Pons (tissue), 1 donor: ENCODE results near the gene POP4.
A peak's percentile ranks its signal among the peaks of the same experiment; 100 is the strongest.

Experiments
- DNase-seq: peaks from one replicate; pipeline ENCODE4 v3.0.0-alpha.2; 2016; ENCODE audit warnings: low spot score

POP4 gene

GRCh38 chr19:29576761-29577648 lies 29.1 kb upstream of the POP4 start:
- DNase-seq: no peak

DNA sequence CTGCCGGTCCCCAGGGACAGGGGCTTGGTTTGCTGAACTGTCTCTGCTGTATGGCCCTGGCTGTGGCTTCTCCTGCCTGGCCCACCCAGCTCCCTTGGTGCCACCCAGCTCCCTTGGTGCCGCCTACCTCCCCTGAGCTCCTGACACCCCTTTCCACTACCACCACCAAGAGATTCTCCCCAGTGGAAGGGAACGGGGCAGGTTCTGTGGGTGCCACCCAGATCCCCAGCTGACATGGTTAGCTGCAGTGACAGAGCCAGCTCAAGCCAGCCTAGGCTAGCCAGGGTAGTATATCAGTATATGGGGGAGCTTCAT lies 28.5 kb upstream of the POP4 start:
- no peak for DNase-seq

- DNase-seq: no peak
Observed at GRCh38 chr19:29578349-29578748, 27.7 kb upstream of the POP4 start.

DNA sequence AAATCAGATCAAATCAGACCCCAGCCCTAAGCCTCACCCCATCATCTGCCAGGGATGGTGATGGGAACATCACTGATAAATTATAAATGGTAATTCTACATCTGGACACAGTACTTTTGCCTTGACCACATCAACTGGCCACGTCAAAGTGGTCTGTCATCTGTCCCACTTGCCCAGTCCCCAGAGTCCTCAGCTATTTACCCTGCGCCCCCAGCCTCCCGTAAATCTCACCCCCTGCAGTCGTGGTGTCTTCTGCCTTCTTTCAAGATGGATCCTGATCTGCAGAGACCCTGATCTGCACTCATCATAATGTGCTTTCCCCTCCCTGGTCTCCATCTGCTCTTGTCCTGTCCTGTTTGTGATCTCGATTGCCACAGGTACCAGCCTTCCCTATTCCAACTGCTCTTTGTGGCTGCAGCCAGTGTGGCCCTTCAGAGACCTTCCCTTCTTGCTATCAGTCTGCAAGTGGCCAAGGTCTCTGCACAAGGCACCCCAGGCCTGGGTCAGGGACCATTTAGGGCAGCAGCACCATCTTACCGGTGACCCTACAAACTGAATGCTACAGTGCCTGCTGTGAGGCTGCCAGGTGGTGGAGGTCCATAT lies 26.7 kb upstream of the POP4 start:
- DNase-seq: no peak

GRCh38 chr19:29581398-29581797 lies 24.7 kb upstream of the POP4 start:
- DNase-seq: no peak

DNA sequence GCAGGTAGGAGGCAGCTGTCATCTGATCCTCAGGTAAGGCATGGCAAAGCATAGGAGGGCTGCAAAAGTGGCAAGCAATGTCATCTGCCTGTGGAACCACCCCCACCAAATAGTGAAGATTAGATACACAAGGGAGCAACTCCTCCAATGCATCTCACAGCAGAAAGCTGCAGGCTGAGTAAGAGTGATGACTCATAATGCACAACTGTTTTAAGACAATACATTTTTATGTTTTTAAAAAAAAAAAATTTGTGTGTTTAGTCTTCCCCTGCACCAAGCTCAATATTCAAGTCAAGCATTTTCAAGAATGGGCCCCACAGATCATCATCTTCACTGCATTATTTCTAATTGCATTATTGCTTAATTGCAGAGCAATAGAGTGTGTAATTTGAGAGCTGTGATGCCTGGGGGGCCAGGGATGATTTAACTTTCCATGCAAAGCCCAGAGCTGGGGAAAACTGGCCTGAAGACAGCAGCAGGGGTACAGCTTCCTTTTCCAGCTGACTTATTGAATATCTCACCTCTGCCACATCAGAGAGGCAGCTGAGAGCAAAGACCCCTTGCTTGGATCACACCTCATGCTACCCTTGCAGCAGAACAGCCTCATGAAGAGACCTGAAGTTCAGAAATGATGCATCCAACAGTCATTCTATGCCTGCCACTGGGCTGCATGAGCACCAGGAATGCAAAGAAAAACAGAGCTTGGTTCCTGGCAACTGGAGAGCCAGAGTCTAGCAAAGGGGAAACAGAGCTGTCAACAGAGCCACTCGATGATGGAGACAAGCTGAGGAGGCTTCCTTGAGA lies 22.7 kb upstream of the POP4 start:
- DNase-seq: no peak

DNA sequence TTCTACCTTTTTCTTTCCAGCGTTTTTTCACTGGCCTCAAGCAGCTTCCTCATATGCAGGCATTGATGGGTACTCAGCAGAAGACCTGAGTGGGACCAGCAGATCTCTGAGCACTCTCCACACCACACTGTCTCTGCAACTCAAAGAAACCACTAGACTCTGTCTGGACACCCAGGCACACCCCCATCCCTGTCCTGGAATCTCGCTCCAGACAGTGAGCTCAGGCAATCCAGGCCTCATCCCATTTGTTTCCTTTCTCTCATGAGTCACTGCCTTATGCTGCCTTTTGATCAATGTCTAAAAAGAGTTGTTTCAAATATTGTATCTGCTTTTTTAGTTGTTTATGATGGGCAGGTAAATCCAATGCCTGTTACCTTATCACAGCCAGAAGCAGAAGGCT lies 19.7 kb upstream of the POP4 start:
- DNase-seq: no peak

- DNase-seq: no peak
Observed at GRCh38 chr19:29587059-29587458, 19.0 kb upstream of the POP4 start.

GRCh38 chr19:29587518-29587986 lies 18.5 kb upstream of the POP4 start:
- no peak for DNase-seq

DNA sequence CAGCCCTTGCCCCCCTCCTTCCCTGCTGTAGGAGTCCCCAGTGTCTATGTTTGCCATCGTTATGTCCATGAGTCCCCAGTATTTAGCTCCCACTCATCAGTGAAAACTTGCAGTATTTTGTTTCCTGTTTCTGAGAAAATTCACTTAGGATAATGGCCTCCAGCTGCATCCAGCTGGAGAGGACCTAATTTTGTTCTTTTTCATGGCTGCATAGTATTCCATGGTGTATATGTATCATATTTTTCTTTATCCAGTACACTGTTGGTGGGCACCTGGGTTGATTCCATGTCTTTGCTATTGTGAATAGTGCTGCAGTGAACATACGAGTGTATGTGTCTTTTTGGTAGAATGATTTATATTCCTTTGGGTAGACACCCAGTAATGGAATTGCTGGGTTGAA lies 18.0 kb upstream of the POP4 start:
- DNase-seq: no peak

DNA sequence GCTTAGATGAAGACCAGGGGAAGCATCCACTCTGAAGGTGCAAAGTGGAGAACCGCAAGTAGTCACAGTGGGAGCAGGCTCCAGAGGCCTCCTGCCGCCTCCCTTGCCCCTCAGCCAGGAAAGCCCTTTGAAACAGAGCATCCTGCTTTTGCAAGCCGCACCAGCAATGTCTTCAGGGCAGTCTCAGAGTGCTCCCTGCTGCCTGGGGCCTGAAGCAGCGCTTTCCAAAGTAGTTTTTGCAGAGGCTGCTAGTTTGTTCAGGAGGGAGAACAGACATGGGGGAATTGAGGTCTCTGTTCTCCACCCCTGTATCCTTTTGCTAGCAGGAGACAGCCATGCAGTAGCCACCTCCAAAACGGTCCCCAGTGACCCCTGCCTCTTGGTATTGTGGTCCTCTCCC lies 15.8 kb upstream of the POP4 start:
- DNase-seq: no peak

DNA sequence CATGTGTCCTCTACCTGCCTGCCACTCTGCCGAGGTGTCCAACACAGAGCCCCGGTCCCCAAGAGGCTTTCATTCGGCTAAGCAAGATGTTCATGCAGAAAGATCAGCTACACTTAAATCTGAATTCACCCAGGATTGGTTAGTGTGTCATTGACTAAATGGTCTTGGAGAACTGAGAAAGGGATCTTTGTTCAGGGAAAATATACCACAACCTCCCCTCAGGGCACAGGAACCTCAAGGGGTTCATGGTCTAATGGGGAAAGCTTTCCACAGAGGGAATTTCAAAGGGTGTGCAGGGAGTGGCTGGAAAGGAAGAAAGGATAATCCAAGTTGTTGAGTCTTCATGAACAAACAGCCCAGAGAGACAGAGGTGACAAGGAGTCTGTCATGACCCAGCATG lies 14.4 kb upstream of the POP4 start:
- DNase-seq: no peak

GRCh38 chr19:29593869-29594268 lies 12.2 kb upstream of the POP4 start:
- DNase-seq: no peak

GRCh38 chr19:29596080-29596727 lies 9.9 kb upstream of the POP4 start:
- no peak for DNase-seq

DNA sequence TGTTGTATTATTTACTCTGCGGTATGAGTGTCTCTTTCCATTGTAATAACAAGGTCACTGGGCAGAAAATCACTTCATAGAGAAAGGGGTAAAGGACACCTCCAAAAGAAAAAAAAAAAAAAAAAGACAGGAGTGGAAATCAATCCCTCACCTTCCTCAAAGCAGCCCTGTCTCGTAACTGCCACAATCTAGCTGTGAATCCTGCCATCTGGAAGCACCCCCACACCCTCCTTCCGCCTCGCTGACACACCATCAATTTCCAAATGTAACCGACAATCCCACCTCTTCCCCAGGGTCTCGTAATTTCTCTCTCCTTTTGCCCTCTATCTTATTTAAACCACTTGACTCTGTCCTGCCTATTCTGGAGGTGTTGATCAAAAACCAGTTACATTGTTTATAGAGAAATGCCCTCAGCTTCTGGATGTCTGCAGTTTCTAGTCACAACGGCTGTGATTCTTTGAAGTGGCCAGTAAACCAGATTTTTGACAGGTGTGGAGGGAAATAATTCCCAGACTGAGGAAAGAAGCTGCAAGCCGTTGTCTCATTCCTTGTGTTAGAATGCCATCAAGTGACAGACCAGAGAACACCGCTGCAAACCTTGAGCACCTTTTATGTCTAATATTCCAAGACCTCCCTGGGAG lies 9.1 kb upstream of the POP4 start:
- DNase-seq: peak; percentile 45

DNA sequence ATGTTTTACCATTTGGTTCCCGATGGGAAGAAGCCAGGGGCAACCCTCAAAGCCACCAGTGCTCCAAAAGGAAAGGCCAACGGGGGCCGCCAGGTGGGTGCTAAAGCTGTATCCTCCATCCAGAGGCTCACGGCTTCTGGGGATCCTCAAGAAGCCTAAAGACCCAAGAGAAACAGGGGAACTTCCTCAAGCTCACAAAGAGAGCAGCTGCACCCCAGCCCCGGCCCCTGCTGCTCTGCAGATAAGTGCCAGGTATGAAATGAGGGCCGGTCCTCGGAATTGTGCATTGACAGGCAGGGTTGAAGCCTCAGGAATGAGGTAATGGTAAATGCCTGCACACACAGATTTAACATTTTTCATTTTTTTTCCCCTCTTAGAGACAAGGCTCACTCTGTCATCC lies 8.0 kb upstream of the POP4 start:
- no peak for DNase-seq

DNA sequence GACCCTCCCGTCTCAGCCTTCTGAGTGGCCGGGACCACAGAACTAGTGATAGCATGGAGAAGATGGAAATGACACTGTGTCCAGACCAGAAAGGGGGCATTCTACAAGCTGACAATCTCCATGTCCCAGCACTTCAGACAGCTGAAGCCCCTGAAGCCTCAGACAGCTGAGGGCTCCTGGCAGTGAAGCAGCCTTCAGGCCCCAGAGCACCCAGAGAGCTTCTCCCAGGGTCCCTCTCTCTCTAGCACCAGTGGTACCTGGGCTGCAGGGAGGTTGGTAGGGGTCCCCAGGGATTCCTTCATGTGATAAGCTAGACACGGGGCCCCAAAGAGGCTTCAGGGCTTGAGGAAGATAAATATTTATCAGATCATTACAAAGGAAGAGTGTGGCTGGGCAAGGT lies 7.6 kb upstream of the POP4 start:
- no peak for DNase-seq

DNA sequence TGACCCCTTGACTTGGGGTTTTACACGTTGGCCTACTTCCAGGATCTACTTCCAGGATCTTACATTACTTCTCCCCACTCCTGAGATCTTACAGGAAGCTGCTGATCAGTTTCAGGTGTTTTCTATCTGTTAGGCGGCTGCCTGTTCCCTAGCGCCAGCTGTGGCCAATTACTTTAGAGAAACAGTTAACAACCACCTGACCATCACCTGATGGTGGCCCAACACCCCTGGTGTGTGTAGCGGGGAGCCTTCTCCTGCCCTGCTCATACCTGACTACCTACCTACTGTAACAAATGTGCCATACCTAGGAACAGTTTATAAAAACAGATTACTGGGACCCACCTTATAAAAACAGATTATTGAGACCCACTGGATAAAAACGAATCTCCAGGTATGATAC lies 2.8 kb upstream of the POP4 start:
- DNase-seq: no peak

DNA sequence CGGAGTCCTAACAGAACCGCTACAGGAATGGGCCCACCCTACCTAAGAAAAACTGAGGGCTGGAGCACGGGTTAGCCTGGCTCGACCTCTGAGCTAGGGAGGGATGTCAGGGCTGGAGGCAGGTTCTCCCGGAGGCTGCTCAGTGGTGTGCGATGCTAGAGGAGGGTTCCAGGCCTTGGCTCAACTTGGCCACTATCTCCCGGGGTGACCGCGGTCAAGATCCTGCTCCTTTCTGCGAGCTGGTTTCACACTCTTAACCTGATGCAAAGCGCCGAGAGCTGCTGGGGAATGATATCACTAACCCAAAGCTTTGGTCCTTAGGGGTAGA lies 301 bp downstream of the POP4 start:
- DNase-seq: no peak

GRCh38 chr19:29609636-29610035 lies 3.6 kb downstream of the POP4 start:
- DNase-seq: no peak

DNA sequence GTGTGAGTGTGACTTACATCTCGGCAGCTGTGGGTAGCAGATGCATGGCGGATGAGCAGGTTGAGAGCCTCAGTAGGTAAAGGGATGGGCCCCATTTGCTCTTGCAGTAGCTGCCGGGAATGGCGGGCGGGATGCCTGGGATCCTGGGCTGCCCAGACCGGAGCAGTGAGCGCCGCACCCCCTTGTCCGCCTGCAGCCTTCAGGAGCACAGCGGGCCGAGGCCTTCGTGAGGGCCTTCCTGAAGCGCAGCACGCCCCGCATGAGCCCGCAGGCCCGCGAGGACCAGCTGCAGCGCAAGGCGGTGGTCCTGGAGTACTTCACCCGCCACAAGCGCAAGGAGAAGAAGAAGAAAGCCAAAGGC lies 4.1 kb downstream of the POP4 start:
- no peak for DNase-seq

DNA sequence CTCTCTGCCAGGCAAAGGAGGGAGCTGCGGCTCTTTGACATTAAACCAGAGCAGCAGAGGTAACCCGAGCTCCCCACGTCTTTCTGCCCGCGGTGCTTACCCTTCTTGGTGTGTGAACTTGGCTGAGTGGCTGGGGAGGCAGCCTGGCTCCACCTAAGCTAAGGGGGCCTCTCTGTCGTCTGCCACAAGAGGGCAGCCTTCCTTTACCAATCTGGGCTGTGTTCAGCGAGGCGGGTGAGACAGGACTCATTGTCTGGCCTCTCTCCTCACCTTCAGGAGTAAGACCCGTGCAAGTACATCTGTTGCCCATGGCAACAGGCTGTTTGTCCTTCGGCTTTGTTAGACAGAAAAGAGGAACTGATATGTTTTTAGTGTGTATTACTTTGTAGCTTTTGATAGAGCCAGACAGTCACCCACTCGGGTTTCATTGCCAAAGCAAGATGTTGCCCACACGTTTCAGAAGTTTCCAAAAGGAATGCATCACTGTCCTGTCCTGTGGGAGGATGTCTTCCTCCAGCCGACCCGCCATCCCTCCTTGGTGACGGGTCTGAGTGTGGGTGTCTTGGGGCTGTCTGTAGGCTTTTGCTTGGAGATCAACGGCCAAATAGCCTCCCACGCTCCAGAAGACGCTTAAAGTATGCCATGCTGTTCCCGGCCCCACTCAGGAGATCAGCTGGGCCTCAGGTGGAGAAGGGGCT lies 4.6 kb downstream of the POP4 start:
- DNase-seq: peak; percentile 90
